AG04449 (cell line): ENCODE data around the gene OSBPL2.

ENCODE experiments used
- CTCF ChIA-PET: fragments of 350-600 bp; formaldehyde crosslinking; extraction: SDS; loops from one replicate; lab custom pipeline; 2021; ENCODE audit warnings: antibody characterized with exemption; lab: Yijun Ruan, JAX
- POLR2A ChIA-PET: fragments of 400-600, 350-600 bp; formaldehyde crosslinking; extraction: SDS; loops from one replicate; lab custom pipeline; 2020; ENCODE audit warnings: antibody characterized with exemption, inconsistent platforms; lab: Yijun Ruan, JAX
- DNase-seq: peaks from one replicate; pipeline ENCODE4 v3.0.0-alpha.2; 2010; ENCODE audit warnings: low read depth, low spot score
- H3K4me3 ChIP-seq: 2 replicates; pipeline ENCODE4 v1.5.1; 2011; ENCODE audit warnings: low read depth, mild to moderate bottlenecking, control low read depth, low read length
- TF ChIP-seq, protein P1 (sequence below): IDR thresholded peaks from one replicate; pipeline ENCODE4 v1.5.1; 2011; ENCODE audit warnings: mild to moderate bottlenecking, moderate library complexity, low read length, control low read depth, inconsistent platforms; ENCODE audit not compliant: insufficient read depth; ENCODE audit errors: missing control alignments

The OSBPL2 gene

DNA sequence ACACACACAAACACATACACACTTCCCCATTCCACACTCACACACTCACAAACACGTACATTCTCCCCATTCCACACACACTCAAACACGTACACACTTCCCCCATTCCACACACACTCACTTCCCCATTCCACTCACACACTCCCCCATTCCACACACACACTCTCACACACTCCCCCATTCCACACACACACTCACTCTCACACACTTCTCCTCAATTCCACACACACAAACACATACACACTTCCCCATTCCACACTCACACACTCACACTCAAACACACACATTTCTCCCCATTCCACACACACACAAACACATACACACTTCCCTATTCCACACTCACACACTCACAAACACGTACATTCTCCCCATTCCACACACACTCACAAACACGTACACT, 8.7 kb upstream of the OSBPL2 start:
- POLR2A ChIA-PET = no interaction called here
- CTCF ChIA-PET = no interaction called here
- H3K4me3 ChIP-seq = no peak overlapping the region
- no peak for DNase-seq
- TF ChIP-seq, protein P1, sequence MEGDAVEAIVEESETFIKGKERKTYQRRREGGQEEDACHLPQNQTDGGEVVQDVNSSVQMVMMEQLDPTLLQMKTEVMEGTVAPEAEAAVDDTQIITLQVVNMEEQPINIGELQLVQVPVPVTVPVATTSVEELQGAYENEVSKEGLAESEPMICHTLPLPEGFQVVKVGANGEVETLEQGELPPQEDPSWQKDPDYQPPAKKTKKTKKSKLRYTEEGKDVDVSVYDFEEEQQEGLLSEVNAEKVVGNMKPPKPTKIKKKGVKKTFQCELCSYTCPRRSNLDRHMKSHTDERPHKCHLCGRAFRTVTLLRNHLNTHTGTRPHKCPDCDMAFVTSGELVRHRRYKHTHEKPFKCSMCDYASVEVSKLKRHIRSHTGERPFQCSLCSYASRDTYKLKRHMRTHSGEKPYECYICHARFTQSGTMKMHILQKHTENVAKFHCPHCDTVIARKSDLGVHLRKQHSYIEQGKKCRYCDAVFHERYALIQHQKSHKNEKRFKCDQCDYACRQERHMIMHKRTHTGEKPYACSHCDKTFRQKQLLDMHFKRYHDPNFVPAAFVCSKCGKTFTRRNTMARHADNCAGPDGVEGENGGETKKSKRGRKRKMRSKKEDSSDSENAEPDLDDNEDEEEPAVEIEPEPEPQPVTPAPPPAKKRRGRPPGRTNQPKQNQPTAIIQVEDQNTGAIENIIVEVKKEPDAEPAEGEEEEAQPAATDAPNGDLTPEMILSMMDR = no peak

DNA sequence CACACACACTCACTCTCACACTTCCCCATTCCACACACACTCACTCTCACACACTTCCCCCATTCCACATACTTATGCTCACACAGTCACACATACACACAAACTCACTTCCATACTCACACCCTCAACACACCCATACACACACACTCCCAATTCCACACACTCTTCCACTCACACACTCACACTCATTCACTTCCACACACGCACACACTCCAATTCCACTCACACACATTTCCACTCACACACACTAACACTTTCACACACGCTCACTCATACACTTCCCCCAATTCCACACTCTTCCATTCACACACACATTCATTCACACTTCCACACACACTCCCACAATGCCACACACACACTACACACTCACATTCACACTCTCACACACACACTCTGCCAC, 8.0 kb upstream of the OSBPL2 start:
- CTCF ChIA-PET = no interaction called here
- no peak for DNase-seq
- no peak overlapping the region for H3K4me3 ChIP-seq
- TF ChIP-seq, protein P1 = no peak
- POLR2A ChIA-PET = no interaction called here

DNA sequence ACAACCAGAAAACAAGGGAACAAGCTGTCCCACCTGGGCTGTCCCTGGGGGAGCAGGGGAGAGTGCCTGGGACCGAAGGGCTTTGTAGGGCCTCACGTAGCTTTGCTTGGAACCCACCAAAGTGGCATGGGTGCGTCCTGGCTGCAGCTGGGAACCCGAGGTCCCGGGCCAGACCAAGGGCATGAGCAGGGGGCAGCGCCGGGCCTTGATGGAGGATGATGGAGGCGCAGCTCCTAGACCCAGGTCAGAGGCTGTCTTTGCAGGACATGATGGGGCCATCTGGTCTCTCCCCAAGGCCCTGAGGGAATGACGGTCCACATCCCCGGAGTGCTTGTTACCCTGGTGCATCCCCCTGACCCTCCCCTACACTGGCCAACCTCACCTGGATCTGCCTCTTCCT, 7.6 kb upstream of the OSBPL2 start:
- ChIA-PET POLR2A (no interaction called here), CTCF (no interaction called here)
- TF ChIP-seq, protein P1 = no peak
- no peak for DNase-seq
- no peak overlapping the region for H3K4me3 ChIP-seq

DNA sequence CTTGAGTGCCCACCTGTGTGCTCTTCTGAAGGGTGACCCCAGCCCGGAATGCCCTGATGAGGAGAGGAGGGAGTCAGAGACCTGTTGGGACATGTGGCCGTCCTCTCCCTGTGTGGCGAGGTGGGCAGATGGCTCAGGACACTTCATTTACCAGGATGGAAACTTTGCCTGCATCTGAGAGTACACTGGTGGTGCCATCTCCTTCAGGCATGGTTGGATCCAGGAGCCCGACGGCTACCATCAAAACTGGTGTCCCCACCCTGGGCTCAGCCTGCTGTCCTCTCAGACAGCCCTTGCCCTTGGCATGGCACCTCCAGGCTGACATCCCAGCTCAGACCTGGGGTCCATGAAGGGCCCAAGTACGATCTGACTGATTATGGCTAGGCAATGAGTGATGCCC, 7.0 kb upstream of the OSBPL2 start:
- ChIA-PET CTCF (no interaction called here), POLR2A (no interaction called here)
- no peak for DNase-seq
- H3K4me3 ChIP-seq = no peak overlapping the region
- TF ChIP-seq, protein P1 = no peak

- ChIA-PET POLR2A (no interaction called here), CTCF (no interaction called here)
- no peak for DNase-seq
- TF ChIP-seq, protein P1 = no peak
- no peak overlapping the region for H3K4me3 ChIP-seq
These were observed 6.1 kb upstream of the OSBPL2 start for GRCh38 chr20:62232194-62232593.

DNA sequence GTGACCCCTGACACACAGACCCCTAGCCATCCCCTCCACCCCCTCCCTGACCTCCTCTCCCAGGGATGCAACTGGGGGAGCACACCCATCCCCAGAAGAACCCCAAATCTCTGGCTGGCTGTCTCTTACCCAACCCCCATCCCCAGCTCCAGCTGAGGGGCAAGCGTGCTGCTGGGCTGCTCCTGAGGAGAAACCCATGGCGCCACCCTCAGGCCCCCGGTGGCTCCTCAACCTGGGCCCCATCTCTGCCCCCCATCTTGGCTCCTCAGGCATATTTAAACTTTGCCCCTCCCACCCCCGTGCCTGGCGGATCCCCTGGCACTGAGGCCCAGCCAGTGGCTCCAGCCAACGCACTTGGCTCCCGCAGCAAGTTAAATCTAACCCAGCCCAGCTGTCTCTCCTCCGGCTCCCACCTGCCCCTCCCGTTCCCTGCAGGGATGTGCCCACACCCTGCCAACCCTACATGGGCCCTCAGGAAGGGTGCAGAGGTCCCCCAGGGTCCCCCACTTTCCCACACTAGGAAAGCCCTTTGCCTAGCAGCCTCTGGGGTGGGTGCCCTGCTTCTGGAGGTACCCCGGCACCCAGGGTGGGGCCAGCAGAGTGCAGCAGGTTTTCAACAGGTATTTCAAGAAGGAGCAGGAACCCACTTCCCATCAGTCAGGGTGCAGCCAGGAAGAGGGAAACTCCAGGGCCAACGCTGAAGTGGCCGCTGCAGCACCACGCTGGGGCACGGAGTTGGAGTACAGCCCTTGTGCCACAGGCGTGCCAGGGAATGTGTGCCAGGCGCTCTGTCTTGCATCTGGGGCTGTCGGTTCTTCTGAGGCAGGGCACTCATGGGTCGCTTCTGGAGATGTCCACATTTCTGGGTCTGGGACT, 5.3 kb upstream of the OSBPL2 start:
- TF ChIP-seq, protein P1 = no peak
- ChIA-PET CTCF (no interaction called here), POLR2A (no interaction called here)
- no peak for DNase-seq
- H3K4me3 ChIP-seq = no peak overlapping the region
